Measurements from ENCODE around the gene CD38. TPM values are rescaled to one million over a fixed set of nuclear protein-coding genes. Genes with fewer than 3 reads are reported as not detected.

The CD38 gene
- total RNA-seq, 1 donor from 2014 or later = 0.34 TPM

DNA sequence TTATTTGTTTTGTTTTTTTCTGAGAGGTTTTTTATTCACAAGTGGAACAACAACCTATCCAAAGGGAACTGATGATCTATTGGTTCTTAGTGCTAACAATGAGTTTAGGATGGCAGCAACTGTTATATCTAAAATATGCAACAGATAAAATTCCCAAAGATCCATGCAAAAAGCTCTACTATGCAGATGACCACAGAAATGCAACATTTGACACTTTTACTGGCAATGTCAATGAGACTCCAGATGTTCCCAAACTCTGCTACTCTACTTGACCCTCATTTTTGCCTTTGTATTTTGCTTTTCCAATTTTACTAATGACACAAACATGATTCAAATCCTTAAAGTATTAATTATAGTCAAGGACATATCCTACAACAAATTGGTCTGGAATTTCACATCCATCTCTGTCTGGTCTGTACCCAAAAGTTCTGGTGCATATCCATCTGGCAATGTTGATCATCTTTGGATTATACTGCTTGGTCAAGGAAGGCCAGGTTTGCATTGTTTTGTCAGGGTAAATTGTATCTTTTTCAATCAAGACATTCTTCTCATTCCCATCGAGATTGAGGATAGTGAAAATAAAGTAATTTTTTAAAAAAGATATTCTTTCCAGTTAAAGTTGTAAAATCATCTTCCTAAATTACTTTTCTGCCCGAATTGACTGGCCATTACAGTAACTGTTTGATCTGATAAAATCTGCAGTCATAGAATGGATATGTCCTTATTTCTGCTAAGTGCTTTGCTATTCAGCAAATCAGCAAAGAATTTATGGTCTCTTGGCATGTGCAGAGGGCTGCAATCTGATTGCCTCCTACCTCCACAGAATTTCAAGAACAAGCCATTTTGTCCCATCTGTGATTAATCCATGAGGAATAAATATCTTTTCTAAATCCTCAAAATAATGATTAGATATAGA is 86.8 kb downstream of the CD38 start:
- Mint-ChIP-seq H3K27me3 (no peaks in the 10 kb centered on the region), H3K4me1 (ENCODE audit: unreplicated experiment) (no peaks in the 10 kb centered on the region), H3K9me3 (no peaks in the 10 kb centered on the region), H3K4me3 (no peak overlapping the region), H3K27ac (no peak overlapping the region), H3K36me3 (no peaks in the 10 kb centered on the region)
- TF ChIP-seq, protein P1, sequence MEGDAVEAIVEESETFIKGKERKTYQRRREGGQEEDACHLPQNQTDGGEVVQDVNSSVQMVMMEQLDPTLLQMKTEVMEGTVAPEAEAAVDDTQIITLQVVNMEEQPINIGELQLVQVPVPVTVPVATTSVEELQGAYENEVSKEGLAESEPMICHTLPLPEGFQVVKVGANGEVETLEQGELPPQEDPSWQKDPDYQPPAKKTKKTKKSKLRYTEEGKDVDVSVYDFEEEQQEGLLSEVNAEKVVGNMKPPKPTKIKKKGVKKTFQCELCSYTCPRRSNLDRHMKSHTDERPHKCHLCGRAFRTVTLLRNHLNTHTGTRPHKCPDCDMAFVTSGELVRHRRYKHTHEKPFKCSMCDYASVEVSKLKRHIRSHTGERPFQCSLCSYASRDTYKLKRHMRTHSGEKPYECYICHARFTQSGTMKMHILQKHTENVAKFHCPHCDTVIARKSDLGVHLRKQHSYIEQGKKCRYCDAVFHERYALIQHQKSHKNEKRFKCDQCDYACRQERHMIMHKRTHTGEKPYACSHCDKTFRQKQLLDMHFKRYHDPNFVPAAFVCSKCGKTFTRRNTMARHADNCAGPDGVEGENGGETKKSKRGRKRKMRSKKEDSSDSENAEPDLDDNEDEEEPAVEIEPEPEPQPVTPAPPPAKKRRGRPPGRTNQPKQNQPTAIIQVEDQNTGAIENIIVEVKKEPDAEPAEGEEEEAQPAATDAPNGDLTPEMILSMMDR (conservative IDR thresholded peaks at IDR 0.05) = no peak
- no peak for DNase-seq (ENCODE audit: extremely low spot score, unreplicated experiment)

DNA sequence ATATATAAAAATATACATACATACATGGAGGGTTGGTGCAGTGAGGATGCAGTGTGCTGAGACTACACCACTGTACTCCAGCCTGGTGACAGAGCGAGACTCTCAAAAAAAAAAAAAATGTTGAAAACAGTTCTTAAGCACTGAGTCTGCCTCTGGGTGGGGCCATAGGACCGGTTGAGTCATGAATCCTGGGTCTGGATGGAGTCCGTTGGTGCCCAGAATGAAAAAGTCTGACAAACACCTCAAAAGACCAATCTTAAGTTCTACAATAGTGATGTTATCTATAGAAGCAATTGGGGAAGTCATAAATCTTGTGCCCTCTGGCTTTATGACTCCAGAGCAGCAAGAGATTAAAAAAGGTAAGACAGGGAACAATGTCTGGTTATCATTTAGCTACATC is 90.0 kb downstream of the CD38 start:
- H3K4me1 Mint-ChIP-seq (ENCODE audit: unreplicated experiment) = no peaks in the 10 kb centered on the region
- DNase-seq (ENCODE audit: extremely low spot score, unreplicated experiment) = no peak
- no peak overlapping the region for H3K4me3 Mint-ChIP-seq
- TF ChIP-seq, protein P1 (conservative IDR thresholded peaks at IDR 0.05) = no peak
- no peak overlapping the region for H3K27ac Mint-ChIP-seq
- H3K27me3 Mint-ChIP-seq = no peaks in the 10 kb centered on the region
- H3K9me3 Mint-ChIP-seq = no peaks in the 10 kb centered on the region
- no peaks in the 10 kb centered on the region for H3K36me3 Mint-ChIP-seq

DNA sequence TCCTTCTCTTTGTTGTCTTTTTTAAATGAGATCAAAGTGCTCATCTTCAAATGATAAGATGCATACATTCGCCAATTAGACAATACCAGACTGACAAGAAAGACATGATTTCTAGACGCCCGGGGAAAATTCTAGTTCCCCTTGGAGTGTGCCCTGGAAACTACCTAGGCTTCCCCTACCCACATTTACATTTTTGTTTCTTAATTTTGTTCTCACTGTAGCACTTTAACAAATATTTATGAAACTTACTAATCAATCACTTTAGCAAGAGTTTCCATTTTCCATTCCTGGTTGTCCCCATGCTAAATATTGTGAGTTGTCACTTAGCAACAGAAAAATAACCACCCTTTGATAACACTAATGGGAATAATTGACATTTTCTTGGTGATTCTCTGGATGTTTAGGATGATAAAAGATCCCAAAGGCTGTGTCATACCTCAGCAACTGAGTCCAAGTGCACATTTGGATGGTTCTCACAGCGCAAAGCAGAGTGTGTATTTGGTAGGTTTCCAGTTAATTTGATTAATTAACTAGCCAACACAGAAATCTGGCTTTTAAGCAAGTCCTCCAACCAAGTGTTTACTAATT is 90.8 kb downstream of the CD38 start:
- Mint-ChIP-seq H3K4me3 (no peak overlapping the region), H3K9me3 (no peaks in the 10 kb centered on the region), H3K27me3 (no peaks in the 10 kb centered on the region), H3K27ac (no peak overlapping the region), H3K36me3 (no peaks in the 10 kb centered on the region), H3K4me1 (ENCODE audit: unreplicated experiment) (no peaks in the 10 kb centered on the region)
- TF ChIP-seq, protein P1 (conservative IDR thresholded peaks at IDR 0.05) = no peak
- no peak for DNase-seq (ENCODE audit: extremely low spot score, unreplicated experiment)

DNA sequence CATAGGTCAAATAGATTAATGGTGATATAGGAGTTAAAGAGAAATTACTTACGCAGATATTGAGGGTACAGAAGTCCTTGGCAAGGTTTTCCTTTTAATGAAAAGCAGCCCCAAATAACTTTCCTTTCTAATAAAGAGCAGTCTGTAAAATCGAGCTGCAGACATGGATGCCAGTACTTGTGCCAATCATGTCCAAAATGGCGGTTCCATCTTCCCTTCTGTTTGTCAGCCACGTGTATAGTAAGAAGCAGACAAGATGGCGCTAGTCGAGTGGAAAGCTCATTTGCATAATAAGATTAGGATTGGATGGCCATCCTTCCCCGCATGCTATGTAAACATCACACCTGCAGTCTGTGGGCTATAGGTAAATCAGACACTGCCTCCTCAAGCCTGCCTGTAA is 92.0 kb downstream of the CD38 start:
- Mint-ChIP-seq H3K27ac (no peak overlapping the region), H3K9me3 (no peaks in the 10 kb centered on the region), H3K4me1 (ENCODE audit: unreplicated experiment) (no peaks in the 10 kb centered on the region), H3K4me3 (no peak overlapping the region), H3K36me3 (no peaks in the 10 kb centered on the region), H3K27me3 (no peaks in the 10 kb centered on the region)
- no peak for DNase-seq (ENCODE audit: extremely low spot score, unreplicated experiment)
- TF ChIP-seq, protein P1 (conservative IDR thresholded peaks at IDR 0.05) = no peak

DNA sequence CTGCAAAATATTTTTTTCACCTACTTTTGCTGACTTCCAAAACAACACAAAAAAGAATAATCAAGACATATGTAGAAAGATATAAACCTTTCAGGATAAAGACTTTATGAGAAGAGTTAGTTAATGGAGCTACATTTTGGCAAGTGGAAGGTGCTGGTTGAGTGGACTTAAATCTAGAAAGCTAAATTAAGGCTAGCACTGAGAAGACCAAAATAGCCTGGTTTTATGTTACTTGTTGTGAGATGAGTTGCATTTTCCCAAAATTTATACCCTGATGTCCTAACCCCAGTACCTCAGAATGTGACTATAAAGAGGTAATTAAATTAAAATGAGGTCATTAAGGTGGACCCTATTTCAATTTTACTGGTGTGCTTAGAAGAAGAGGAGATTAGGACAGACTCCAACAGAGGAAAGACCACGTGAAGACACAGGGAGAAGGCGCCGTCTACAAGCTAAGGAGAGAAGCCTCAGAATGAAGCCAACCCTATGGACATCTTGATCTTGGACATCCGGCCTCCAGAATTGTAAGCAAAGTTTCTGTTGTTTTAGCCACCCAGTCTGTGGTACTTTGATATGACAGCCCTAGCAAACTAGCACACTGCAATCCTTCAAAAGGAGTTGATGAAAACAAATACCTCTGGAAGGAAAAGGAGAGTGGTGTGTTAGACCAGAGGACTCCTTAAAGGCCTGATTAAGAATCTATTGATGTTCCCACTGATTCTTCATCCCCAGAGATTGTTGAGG is 93.0 kb downstream of the CD38 start:
- Mint-ChIP-seq H3K27me3 (no peaks in the 10 kb centered on the region), H3K27ac (no peak overlapping the region), H3K9me3 (no peaks in the 10 kb centered on the region), H3K4me3 (no peak overlapping the region), H3K36me3 (no peaks in the 10 kb centered on the region), H3K4me1 (ENCODE audit: unreplicated experiment) (no peaks in the 10 kb centered on the region)
- DNase-seq (ENCODE audit: extremely low spot score, unreplicated experiment) = no peak
- TF ChIP-seq, protein P1 (conservative IDR thresholded peaks at IDR 0.05) = no peak

All from type B pancreatic cell (in vitro differentiated cells).